Thyroid gland (tissue), 4 donors: ENCODE measurements around the gene ABHD12.

ENCODE experiments used
- CTCF ChIP-seq, 6 experiments: fragments of 200-600 bp in 3 of 6; fragments of 450-650 bp in 3 of 6; sonication (generic) in 3 of 6; IDR thresholded peaks; one replicate each; pipeline ENCODE4 v1.5.1; 2016 to 2019; ENCODE audit warnings: antibody characterized with exemption in 6 of 6, mild to moderate bottlenecking in 2 of 6, inconsistent platforms in 1 of 6, moderate library complexity in 1 of 6
- POLR2A ChIP-seq, 2 donors: fragments of 450-650 bp; IDR thresholded peaks; one replicate each; pipeline ENCODE4 v1.6.1; 2017; ENCODE audit warnings: antibody characterized with exemption in 2 of 2, mild to moderate bottlenecking in 2 of 2, moderate library complexity in 1 of 2

GRCh38 chr20:25325997-25326396 lies 64.6 kb downstream of the ABHD12 start:
- TF ChIP-seq CTCF (IDR thresholded peaks at IDR 0.05) (no peak), POLR2A (IDR thresholded peaks at IDR 0.05) (no peak)
